ENCODE data around the gene MTTP.

DNA sequence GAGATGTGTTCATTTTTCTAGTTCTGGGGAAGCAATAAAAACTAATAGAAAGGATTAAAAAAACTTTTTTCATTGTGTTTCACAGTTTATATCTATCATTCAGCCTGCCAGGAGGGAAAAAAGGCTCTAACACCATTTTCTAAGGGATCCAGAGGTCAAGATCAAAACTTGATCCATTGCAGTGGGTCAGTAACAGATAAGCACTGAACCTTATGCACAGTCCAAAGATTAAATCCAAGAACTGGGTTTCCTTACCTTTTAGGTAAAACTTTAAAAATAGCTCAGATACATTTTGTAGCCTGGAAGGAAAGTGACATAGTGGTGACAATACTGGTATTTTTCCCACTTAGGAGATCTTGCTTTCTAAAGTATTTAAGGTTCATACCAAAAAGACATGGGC is 12.7 kb downstream of the MTTP start:
- TF ChIP-seq, protein P1, sequence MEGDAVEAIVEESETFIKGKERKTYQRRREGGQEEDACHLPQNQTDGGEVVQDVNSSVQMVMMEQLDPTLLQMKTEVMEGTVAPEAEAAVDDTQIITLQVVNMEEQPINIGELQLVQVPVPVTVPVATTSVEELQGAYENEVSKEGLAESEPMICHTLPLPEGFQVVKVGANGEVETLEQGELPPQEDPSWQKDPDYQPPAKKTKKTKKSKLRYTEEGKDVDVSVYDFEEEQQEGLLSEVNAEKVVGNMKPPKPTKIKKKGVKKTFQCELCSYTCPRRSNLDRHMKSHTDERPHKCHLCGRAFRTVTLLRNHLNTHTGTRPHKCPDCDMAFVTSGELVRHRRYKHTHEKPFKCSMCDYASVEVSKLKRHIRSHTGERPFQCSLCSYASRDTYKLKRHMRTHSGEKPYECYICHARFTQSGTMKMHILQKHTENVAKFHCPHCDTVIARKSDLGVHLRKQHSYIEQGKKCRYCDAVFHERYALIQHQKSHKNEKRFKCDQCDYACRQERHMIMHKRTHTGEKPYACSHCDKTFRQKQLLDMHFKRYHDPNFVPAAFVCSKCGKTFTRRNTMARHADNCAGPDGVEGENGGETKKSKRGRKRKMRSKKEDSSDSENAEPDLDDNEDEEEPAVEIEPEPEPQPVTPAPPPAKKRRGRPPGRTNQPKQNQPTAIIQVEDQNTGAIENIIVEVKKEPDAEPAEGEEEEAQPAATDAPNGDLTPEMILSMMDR (conservative IDR thresholded peaks at IDR 0.05; ENCODE audit: low read length), result no peak
- no peak for TF ChIP-seq EZH2phosphoT487 (IDR thresholded peaks at IDR 0.05; ENCODE audit: borderline replicate concordance, low read depth, low read length)

Measured in OCI-LY7 (cell line).